ENCODE data around the gene MYO3B.

- TF ChIP-seq CTCF (IDR thresholded peaks at IDR 0.05): no peak
- no peak for TF ChIP-seq POLR2A (IDR thresholded peaks at IDR 0.05)
Observed at GRCh38 chr2:170360546-170361089, 182.7 kb downstream of the MYO3B start.

Data from body of pancreas (tissue), 4 donors.